Middle frontal gyrus (tissue), 1 donor: ENCODE measurements around the gene SLC9A9.
"Not testable (repeated sequence)": the region's sequence is repeated elsewhere in the genome, so short reads cannot be mapped to it uniquely, and the experiment has no call there.

Experiments used
- DNase-seq: peaks from one replicate; pipeline ENCODE4 v3.0.0-alpha.2; 2015; ENCODE audit warnings: low spot score; ENCODE audit errors: extremely low spot score

SLC9A9 gene

DNA sequence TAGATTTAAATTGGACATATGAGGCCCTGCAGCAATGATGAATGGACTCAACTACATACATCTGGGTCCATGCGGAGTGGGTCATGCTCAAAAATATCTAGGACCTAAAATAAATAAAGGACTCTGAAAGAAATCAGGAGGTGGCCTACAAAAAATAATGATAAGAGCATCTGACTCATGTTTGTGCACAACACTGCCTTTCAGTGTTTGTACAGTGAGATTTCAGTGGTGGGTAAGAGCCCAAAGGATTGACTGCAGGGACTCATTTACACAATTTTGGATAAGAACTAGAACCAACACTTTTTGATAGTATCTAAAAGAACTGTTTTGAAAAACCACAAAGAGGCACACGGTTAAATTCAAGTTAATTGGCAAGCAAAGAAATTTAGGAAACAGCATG is 285.5 kb downstream of the SLC9A9 start:
- no peak for DNase-seq

GRCh38 chr3:143559296-143559695 is 289.0 kb downstream of the SLC9A9 start:
- no peak for DNase-seq

DNA sequence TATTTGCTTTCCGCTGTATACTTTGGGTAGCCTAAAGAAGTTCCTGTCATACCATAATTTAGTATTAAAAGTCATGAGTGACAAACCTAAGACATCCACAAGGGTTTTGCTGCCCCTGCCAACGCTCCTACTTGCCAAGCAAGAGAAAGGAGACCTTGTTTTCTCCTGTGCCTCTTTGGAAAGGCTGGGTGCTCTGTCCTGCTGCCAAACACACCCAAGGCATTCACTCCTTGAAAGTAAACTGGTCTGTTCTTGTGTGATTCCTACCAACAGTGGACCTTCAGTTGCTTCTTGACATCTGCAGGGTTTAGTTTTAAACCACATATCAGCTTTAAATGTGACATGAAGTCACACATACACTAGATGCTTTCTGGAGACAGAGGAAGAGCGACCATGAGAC is 295.4 kb downstream of the SLC9A9 start:
- no peak for DNase-seq

DNA sequence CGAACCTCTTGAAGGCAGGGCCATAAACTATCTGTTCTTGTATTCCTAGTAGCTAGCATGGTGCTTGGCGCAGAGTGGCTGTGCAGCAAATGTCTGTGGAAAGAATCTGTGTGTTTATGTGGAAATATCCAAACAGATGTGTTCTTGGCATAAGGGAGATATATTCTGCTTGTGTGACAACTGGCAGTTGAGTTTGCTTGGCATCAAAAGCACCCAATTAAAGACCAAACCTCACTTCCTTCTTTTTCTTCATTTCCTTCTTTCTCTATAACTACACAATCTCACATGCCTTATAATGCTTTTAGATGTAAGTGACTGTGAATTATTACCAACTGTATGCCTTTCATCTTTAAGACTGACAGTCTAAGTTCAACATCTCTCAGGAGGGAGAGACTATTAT is 296.5 kb downstream of the SLC9A9 start:
- DNase-seq, result no peak

DNA sequence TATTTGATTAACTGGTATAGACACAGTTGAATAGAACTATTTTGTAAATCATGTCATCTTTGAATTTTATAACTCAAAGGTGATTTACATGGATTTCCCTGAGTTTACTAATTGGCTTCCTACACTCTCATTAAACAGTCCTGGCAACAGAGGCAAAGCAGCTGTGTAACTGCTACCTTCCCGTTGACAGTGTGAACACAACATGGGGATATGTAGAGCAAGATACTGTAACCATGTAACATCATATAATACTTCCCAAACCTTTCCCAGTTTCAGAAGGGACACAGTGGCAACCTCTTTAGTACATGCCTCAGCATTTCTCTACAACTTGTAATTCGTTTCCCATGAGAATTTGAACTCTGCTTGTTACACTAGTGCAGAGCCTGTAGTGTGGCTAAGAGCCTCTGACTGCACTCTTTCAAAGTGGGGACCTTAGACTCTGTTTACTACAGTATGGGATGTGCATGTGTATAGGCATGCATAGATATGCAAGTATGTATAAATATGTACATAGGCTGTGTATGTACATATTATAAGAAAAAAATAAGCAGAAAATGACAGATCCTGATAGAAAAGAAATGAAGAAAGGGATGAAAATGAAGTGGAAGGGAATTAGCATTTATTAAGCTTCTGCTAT is 299.3 kb downstream of the SLC9A9 start:
- DNase-seq, result no peak

DNA sequence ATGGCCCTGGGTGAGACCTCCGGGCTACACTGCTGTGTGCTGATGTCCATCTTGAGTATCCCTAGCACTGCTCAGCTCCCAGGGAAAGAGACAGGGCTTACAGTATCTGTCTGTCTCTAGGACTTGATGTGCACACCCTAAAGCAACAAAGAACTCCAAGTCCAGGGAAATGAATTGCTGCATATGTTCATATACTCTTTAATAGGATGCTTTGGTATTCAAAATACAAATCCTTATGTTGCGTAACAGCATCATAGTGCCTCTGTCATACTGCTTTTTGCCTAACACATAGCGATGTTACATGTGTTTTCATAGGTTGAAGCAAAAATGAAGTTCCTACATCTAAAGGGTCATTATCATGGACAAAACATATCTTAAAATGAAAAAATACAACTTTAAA is 299.9 kb downstream of the SLC9A9 start:
- no peak for DNase-seq

DNA sequence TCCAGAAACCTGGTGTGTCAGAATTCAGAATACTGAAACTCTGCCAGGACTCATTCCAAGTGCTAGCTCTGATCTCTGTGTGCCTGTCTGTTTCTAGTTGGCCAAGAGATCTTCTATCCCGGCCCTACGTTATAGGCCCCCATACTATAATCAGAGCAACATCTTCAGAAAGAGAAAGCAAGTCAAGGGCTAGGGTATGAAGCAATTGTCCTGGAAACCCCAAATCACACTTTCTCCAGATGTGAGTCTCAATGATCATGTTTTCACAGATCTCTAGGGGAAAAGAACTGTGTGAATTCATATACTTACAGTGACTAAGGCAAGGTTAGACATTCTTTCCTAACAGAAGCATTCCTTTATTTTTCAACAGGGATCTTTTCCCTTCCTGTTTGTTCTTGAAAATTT is 309.7 kb downstream of the SLC9A9 start:
- DNase-seq, result no peak

GRCh38 chr3:143538061-143538460 is 310.2 kb downstream of the SLC9A9 start:
- no peak for DNase-seq

DNA sequence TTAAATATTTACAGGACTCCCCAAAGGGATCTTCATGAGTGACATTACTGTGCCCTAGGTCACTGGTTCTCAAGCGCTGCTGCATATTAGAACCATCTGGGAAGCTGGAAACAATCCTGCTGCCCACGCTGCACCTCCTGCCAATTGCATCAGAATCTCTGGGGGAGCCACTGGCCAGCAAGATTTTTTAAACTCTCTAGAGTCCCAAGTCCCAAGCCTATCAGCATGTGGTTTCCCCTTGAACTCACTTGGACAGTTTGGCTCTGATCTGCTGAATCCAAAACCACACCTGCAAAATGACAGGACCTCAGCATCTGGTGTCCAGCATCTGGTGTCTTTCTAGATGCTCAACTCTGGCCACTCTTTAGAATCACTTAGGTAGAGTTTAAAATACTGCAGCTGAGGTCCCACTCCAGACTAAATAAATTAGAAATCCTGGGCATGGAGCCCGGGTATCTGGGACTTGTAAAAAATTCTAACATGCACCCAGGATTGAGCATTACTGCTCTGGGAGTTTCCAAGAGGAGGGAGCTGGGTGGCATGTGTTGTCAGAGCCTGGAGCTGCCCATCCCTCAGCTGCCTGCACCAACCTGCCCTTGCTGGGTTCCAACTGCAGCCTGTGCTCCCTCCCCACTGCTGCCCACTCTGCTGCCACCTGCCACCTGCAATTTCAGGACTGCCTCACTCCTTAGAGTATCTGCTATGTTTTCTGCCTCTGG is 311.3 kb downstream of the SLC9A9 start:
- no peak for DNase-seq

- DNase-seq, result no peak
Measured at GRCh38 chr3:143535994-143536784, 312.1 kb downstream of the SLC9A9 start.

- no peak for DNase-seq
Measured at GRCh38 chr3:143533391-143533790, 314.9 kb downstream of the SLC9A9 start.

DNA sequence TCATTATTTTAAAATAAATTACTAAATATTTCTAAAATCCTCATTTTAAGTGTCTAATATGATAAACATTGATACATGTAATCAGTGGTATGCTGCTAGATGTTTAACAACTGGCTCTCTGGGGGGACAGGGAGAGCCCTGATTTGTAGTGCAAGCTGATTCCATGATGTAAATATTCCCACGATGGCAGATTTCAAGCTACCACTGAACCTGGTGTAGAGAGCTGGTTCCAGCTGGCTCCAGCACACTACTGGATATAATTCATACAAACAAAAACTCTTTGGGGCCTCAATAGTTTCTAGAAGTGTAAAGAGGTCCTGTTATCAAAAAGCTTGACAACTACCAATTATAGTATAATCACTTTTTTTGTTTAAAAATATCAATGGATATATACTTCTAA is 316.2 kb downstream of the SLC9A9 start:
- DNase-seq, result no peak

GRCh38 chr3:143531101-143531500 is 317.2 kb downstream of the SLC9A9 start:
- DNase-seq, result no peak

GRCh38 chr3:143529798-143530197 is 318.5 kb downstream of the SLC9A9 start:
- DNase-seq, result no peak

DNA sequence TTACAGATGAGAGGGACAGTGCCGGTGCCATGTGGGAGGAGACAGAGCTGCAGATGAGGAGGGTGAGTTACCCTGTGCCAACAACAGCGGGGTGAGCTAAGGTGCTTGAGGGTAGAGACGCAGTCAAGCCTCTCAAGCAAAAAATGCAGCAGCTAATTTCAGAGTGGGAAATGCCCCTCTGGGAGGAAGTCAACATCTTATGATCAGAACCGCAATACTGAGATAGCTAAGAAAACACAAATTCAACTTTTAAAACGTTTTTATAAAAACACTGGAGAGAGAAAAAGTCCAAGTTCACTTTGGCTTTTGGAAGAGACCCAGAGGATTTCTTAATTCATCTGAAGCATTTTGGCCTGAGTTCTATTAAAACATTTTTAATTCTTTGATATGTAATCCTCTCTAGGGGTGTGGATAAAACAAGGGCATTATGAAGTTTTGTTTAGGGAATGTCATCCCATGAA is 319.2 kb downstream of the SLC9A9 start:
- no peak for DNase-seq

- DNase-seq, result no peak
Measured at GRCh38 chr3:143526011-143526545, 322.2 kb downstream of the SLC9A9 start.

DNA sequence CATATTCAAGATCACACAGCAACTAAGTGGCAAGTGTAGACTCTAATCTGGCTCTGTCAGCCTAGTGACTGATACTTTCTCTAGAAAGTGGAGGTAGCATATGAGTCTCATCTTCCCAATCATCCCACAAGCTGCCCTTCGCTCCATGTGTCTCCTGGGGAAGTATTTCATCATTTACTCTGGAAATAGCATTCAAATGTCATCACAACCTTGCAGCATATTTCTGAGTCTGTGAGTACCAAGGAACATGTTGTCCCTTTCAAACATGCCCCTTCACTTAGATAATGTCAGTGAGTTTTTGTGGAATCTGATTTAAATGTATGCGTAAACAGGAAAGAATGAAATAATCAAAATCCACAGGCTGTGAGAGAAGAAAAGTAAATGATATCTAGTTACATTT is 322.9 kb downstream of the SLC9A9 start:
- no peak for DNase-seq

- DNase-seq, result no peak
Measured at GRCh38 chr3:143521803-143522202, 326.5 kb downstream of the SLC9A9 start.

- DNase-seq, result not testable (repeated sequence)
Measured at GRCh38 chr3:143517131-143517530, 331.1 kb downstream of the SLC9A9 start.

- no peak for DNase-seq
Measured at GRCh38 chr3:143514874-143515273, 333.4 kb downstream of the SLC9A9 start.

DNA sequence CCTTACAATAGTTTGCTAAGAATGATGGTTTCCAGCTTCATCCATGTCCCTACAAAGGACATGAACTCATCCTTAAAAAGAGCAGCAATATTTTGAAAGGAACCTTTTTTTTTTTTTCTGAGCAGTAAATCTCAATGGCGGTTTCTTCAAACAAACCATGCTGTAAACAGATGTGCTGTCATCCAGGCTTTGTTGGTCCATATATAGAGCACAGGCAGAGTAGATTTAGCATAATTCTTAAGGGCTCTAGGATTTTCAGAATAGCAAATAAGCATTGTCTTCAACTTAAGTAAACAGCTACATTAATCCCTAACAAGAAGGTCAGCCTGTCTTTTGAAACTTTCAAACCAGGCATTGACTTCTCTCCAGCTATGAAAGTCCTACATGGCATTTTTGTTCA is 334.2 kb downstream of the SLC9A9 start:
- DNase-seq, result no peak
